RWPE2 (cell line): Measurements from ENCODE around the gene SLC9A9.

Experiments used
- ATAC-seq: fragments of 200-7000 bp; cut with Tn5 transposase; 3 replicates; pipeline ENCODE4 v1.9.1; 2021; ENCODE audit warnings: low read depth
- DNase-seq: peaks from one replicate; pipeline ENCODE4 v3.0.0-alpha.2; 2020; ENCODE audit warnings: low spot score
- H3K27ac ChIP-seq: fragments of 450-650 bp; 2 replicates; pipeline ENCODE4 v1.5.1; 2017; ENCODE audit warnings: mild to moderate bottlenecking; ENCODE audit not compliant: poor library complexity, severe bottlenecking
- H3K27me3 ChIP-seq: fragments of 250-450 bp; sonication (Bioruptor Pico); 2 replicates; pipeline ENCODE4 v1.5.1; 2021; ENCODE audit warnings: mild to moderate bottlenecking, moderate library complexity; ENCODE audit not compliant: insufficient read depth, poor library complexity, severe bottlenecking
- H3K36me3 ChIP-seq: fragments of 250-450 bp; sonication (Bioruptor Pico); 2 replicates; pipeline ENCODE4 v1.5.1; 2020; ENCODE audit warnings: low read depth, mild to moderate bottlenecking, moderate library complexity
- H3K4me1 ChIP-seq: fragments of 250-450 bp; sonication (Bioruptor Pico); 2 replicates; pipeline ENCODE4 v1.5.1; 2021; ENCODE audit warnings: mild to moderate bottlenecking, moderate library complexity; ENCODE audit not compliant: insufficient read depth, poor library complexity, severe bottlenecking
- H3K4me3 ChIP-seq: fragments of 250-450 bp; sonication (Bioruptor Pico); 2 replicates; pipeline ENCODE4 v1.5.1; 2021; ENCODE audit warnings: mild to moderate bottlenecking, moderate library complexity; ENCODE audit not compliant: severe bottlenecking
- H3K9me3 ChIP-seq: fragments of 250-450 bp; sonication (Bioruptor Pico); 2 replicates; pipeline ENCODE4 v1.5.1; 2021; ENCODE audit warnings: mild to moderate bottlenecking, moderate library complexity; ENCODE audit not compliant: severe bottlenecking
- CTCF ChIP-seq: fragments of 450-650 bp; IDR thresholded peaks from one replicate; pipeline ENCODE4 v1.5.1; 2017; ENCODE audit warnings: mild to moderate bottlenecking, moderate library complexity; ENCODE audit not compliant: poor library complexity, severe bottlenecking

Gene SLC9A9

GRCh38 chr3:143633816-143634215 lies 214.5 kb downstream of the SLC9A9 start:
- Histone ChIP-seq H3K4me3 (no peak overlapping the region), H3K27ac (no peak overlapping the region)
- TF ChIP-seq CTCF: no peak

GRCh38 chr3:143629726-143630125 lies 218.5 kb downstream of the SLC9A9 start:
- TF ChIP-seq CTCF: no peak
- no peak overlapping the region for H3K27ac ChIP-seq
- no peaks in the 10 kb centered on the region for H3K9me3 ChIP-seq
- no peaks in the 10 kb centered on the region for H3K36me3 ChIP-seq
- DNase-seq (no peak), ATAC-seq (no peak)
- no peaks in the 10 kb centered on the region for H3K27me3 ChIP-seq
- H3K4me1 ChIP-seq: no peaks in the 10 kb centered on the region
- H3K4me3 ChIP-seq: no peak overlapping the region

More at GRCh38 chr3:143633816-143634215, 214.5 kb downstream of the SLC9A9 start:
- ATAC-seq (no peak), DNase-seq (no peak)
- Histone ChIP-seq H3K27me3 (no peaks in the 10 kb centered on the region), H3K36me3 (no peaks in the 10 kb centered on the region), H3K9me3 (peaks cover 8% of the 10 kb centered on the region), H3K4me1 (no peaks in the 10 kb centered on the region)

- H3K4me1 ChIP-seq: no peaks in the 10 kb centered on the region
- no peaks in the 10 kb centered on the region for H3K27me3 ChIP-seq
- no peaks in the 10 kb centered on the region for H3K36me3 ChIP-seq
- H3K4me3 ChIP-seq: no peak overlapping the region
- H3K27ac ChIP-seq: no peak overlapping the region
- no peak for TF ChIP-seq CTCF
- ATAC-seq (no peak), DNase-seq (no peak)
- H3K9me3 ChIP-seq: no peaks in the 10 kb centered on the region
Observed at GRCh38 chr3:143628971-143629370, 219.3 kb downstream of the SLC9A9 start.

- no peak overlapping the region for H3K27ac ChIP-seq
- H3K36me3 ChIP-seq: no peaks in the 10 kb centered on the region
- no peaks in the 10 kb centered on the region for H3K4me1 ChIP-seq
- H3K4me3 ChIP-seq: no peak overlapping the region
- DNase-seq (no peak), ATAC-seq (no peak)
- TF ChIP-seq CTCF: no peak
- H3K9me3 ChIP-seq: no peaks in the 10 kb centered on the region
- no peaks in the 10 kb centered on the region for H3K27me3 ChIP-seq
Observed at GRCh38 chr3:143627336-143627735, 220.9 kb downstream of the SLC9A9 start.

GRCh38 chr3:143619231-143619630 lies 229.0 kb downstream of the SLC9A9 start:
- Histone ChIP-seq H3K4me1 (no peaks in the 10 kb centered on the region), H3K27me3 (no peaks in the 10 kb centered on the region), H3K36me3 (no peaks in the 10 kb centered on the region), H3K9me3 (no peaks in the 10 kb centered on the region), H3K27ac (no peak overlapping the region), H3K4me3 (no peak overlapping the region)
- ATAC-seq (no peak), DNase-seq (no peak)
- no peak for TF ChIP-seq CTCF
